Hepatocyte (in vitro differentiated cells): ENCODE results near the gene SSTR3.

ENCODE experiments used
- CTCF ChIP-seq: fragments of 200-600 bp; sonication (generic); IDR thresholded peaks from 2 replicates; pipeline ENCODE4 v1.5.1; 2016; ENCODE audit warnings: antibody characterized with exemption, mild to moderate bottlenecking; ENCODE audit not compliant: poor library complexity
- EZH2 ChIP-seq: fragments of 200-600 bp; sonication (generic); IDR thresholded peaks from 2 replicates; pipeline ENCODE4 v1.6.1; 2016; ENCODE audit warnings: antibody characterized with exemption, mild to moderate bottlenecking, borderline replicate concordance
- EZH2phosphoT487 ChIP-seq: fragments of 200-600 bp; sonication (generic); IDR thresholded peaks from one replicate; pipeline ENCODE4 v1.6.1; 2018; ENCODE audit warnings: antibody characterized with exemption, mild to moderate bottlenecking, low read depth, moderate library complexity; ENCODE audit not compliant: unreplicated experiment, severe bottlenecking

GRCh38 chr22:37196539-37197450 lies 15.5 kb downstream of the SSTR3 start:
- TF ChIP-seq CTCF = peak; percentile 6
- TF ChIP-seq EZH2 = no peak
- TF ChIP-seq EZH2phosphoT487 = no peak
